Skeletal muscle satellite cell (primary cell): ENCODE results near the gene NT5C3A.
"Not testable (repeated sequence)": the region's sequence is repeated elsewhere in the genome, so short reads cannot be mapped to it uniquely, and the experiment has no call there.

Experiments
- H3K27me3 ChIP-seq: 2 replicates; pipeline ENCODE4 v1.7.0; 2013; ENCODE audit warnings: low read length; ENCODE audit not compliant: control insufficient read depth, insufficient read depth
- H3K36me3 ChIP-seq: 2 replicates; pipeline ENCODE4 v1.7.0; 2013; ENCODE audit warnings: mild to moderate bottlenecking, control low read depth, low read length; ENCODE audit not compliant: insufficient read depth
- H3K4me1 ChIP-seq: 2 replicates; pipeline ENCODE4 v1.7.0; 2013; ENCODE audit warnings: low read length; ENCODE audit not compliant: control insufficient read depth, insufficient read depth
- H3K4me2 ChIP-seq: 2 replicates; pipeline ENCODE4 v1.7.0; 2013; ENCODE audit warnings: mild to moderate bottlenecking, low read length
- H3K4me3 ChIP-seq: 2 replicates; pipeline ENCODE4 v1.7.0; 2013; ENCODE audit warnings: low read length
- H3K9ac ChIP-seq: 2 replicates; pipeline ENCODE4 v1.7.0; 2013; ENCODE audit warnings: mild to moderate bottlenecking, low read depth, low read length, moderate library complexity
- H3K9me3 ChIP-seq: replicated peaks from 2 replicates; pipeline ENCODE4 v1.7.0; 2013; ENCODE audit warnings: mild to moderate bottlenecking, control low read depth, low read length

Gene NT5C3A

DNA sequence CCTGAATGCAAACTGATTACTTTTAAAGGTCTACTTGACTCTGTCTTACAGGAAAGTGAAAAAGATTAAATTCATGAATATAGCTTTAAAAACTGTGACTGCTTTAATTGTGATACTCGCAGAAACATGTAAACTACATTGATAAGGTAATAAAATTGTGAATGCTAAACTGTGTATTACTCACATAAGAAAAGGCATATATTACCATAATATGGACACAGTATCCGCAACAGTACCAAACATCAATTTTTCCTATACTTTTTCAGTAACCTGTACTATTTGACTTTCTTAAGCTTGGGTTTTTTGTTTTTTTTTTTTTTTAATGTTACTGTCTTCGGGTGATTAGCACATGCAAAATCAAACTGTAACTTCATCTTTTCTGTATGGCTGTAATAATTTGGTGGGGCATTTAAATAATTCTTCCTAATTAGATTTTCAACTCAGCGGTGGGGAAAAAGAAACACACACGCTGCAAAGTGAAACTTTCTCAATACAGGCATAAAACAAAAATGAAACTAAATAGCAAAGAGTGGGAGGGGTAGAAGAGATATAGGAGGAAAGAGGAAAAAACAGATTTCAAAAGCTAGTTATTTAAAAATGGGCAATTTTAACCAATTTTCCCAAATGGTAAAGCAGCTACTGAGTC is 23.2 kb downstream of the NT5C3A start:
- H3K4me2 ChIP-seq = peak overlapping the region; percentile 93
- H3K36me3 ChIP-seq = no peaks in the 10 kb centered on the region
- peak overlapping the region; percentile 67 for H3K4me3 ChIP-seq
- no peaks in the 10 kb centered on the region for H3K27me3 ChIP-seq
- peak overlapping the region; percentile 70 for H3K9ac ChIP-seq
- H3K4me1 ChIP-seq = peaks cover 25% of the 10 kb centered on the region
- no peaks in the 10 kb centered on the region for H3K9me3 ChIP-seq

- Histone ChIP-seq H3K9ac (peak overlapping the region; percentile 70), H3K4me2 (peak overlapping the region; percentile 93), H3K27me3 (no peaks in the 10 kb centered on the region), H3K9me3 (no peaks in the 10 kb centered on the region), H3K4me1 (peaks cover 29% of the 10 kb centered on the region), H3K4me3 (no peak overlapping the region), H3K36me3 (no peaks in the 10 kb centered on the region)
These were observed 23.9 kb downstream of the NT5C3A start for GRCh38 chr7:33038639-33039038.

GRCh38 chr7:33035776-33036175 is 26.8 kb downstream of the NT5C3A start:
- no peak overlapping the region for H3K9ac ChIP-seq
- peaks cover 23% of the 10 kb centered on the region for H3K4me1 ChIP-seq
- no peak overlapping the region for H3K4me3 ChIP-seq
- no peak overlapping the region for H3K4me2 ChIP-seq
- H3K36me3 ChIP-seq = no peaks in the 10 kb centered on the region
- H3K27me3 ChIP-seq = no peaks in the 10 kb centered on the region
- H3K9me3 ChIP-seq = no peaks in the 10 kb centered on the region

DNA sequence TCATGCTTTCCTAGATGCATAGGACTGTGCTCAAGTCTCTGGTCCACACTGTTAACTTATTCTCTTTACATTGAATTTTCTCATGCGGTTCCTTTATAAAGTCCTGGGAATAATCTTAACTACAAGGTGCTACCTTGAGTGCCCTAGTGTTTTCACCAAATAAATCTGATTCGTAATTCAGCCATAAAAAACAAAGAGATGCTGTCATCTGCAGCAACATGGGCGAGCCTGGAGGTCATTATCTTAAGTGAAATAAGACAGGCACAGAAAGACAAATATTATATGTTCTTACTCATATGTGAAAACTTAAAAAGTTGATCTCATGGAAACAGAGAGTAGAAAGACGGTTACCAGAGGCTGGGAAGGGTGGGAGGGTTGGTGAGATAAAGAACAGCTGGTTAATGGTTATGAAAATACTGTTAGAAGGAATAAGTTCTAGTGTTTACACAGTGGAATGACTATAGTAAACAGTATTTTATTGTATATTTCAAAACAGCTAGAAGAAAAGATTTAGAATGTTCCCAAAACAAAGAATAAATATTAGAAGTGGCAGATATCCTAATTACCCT is 38.3 kb downstream of the NT5C3A start:
- H3K36me3 ChIP-seq = peaks cover 26% of the 10 kb centered on the region

GRCh38 chr7:33012364-33012763 is 50.2 kb downstream of the NT5C3A start:
- no peak overlapping the region for H3K9ac ChIP-seq
- H3K27me3 ChIP-seq = no peaks in the 10 kb centered on the region
- peaks cover 17% of the 10 kb centered on the region for H3K36me3 ChIP-seq
- H3K4me3 ChIP-seq = no peak overlapping the region
- no peak overlapping the region for H3K4me2 ChIP-seq
- H3K9me3 ChIP-seq = no peaks in the 10 kb centered on the region
- H3K4me1 ChIP-seq = no peaks in the 10 kb centered on the region

More for the DNA sequence above, 38.3 kb downstream of the NT5C3A start:
- H3K9me3 ChIP-seq = no peaks in the 10 kb centered on the region
- no peaks in the 10 kb centered on the region for H3K4me1 ChIP-seq
- H3K4me3 ChIP-seq = no peak overlapping the region
- no peak overlapping the region for H3K4me2 ChIP-seq
- no peaks in the 10 kb centered on the region for H3K27me3 ChIP-seq
- H3K9ac ChIP-seq = no peak overlapping the region

DNA sequence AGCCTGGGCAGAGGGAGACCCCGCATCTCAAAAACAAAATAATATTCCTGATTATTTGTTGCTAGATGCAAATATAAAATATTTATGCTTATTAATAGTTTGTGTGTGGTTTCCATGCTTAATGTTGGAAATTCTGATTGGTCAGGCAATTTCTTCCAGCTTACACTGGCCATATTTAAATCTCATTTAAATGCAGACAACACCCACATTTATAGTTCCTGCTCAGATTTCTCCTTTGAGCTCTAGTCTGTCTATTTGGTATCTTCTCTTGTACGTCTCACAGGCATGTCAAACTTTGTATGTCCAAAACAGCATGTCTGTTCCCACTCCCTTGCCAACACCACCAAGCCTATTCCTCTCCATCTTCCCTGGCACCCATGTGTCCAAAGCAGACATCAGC is 52.8 kb downstream of the NT5C3A start:
- no peaks in the 10 kb centered on the region for H3K27me3 ChIP-seq
- no peaks in the 10 kb centered on the region for H3K9me3 ChIP-seq
- no peak overlapping the region for H3K4me3 ChIP-seq
- no peak overlapping the region for H3K9ac ChIP-seq
- no peaks in the 10 kb centered on the region for H3K4me1 ChIP-seq
- H3K36me3 ChIP-seq = peaks cover 17% of the 10 kb centered on the region
- H3K4me2 ChIP-seq = no peak overlapping the region

- H3K9ac ChIP-seq, H3K36me3 ChIP-seq, H3K4me3 ChIP-seq, H3K4me2 ChIP-seq, H3K27me3 ChIP-seq, H3K4me1 ChIP-seq, H3K9me3 ChIP-seq: not testable (repeated sequence)
These were observed 56.9 kb downstream of the NT5C3A start for GRCh38 chr7:33005690-33006089.

GRCh38 chr7:33005193-33005592 is 57.4 kb downstream of the NT5C3A start:
- not testable (repeated sequence) for H3K9me3 ChIP-seq, H3K4me1 ChIP-seq, H3K36me3 ChIP-seq, H3K9ac ChIP-seq, H3K4me2 ChIP-seq, H3K27me3 ChIP-seq, H3K4me3 ChIP-seq

DNA sequence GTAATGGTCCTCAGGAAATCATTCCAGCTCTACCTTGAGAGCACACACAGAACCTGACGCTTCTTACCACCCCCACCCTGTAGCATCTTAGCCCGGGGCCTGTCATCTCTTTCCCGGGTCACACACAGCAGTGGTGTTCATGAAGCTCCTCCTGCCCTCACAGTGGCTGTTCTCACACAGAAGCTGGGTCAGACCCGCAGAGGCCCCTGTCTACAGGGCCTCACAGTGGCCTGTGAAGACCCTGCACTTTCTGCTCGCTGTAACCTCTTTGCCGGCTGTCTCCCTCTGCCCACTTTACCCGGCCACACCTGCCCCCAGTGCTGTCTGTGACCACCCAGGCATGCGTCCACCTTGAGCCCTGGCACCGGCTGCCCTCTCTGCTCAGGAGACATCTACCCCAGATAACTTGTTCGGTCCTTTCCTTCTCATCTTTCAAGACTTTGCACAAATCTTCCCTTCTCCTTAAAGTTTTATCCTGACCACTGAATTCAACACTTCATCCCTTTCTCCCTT is 58.4 kb downstream of the NT5C3A start:
- not testable (repeated sequence) for H3K36me3 ChIP-seq, H3K4me2 ChIP-seq

GRCh38 chr7:33003111-33003510 is 59.5 kb downstream of the NT5C3A start:
- H3K27me3 ChIP-seq, H3K36me3 ChIP-seq, H3K9me3 ChIP-seq, H3K4me3 ChIP-seq, H3K9ac ChIP-seq, H3K4me1 ChIP-seq, H3K4me2 ChIP-seq: not testable (repeated sequence)

More for the DNA sequence above, 58.4 kb downstream of the NT5C3A start:
- not testable (repeated sequence) for H3K9me3 ChIP-seq, H3K9ac ChIP-seq, H3K4me1 ChIP-seq, H3K27me3 ChIP-seq, H3K4me3 ChIP-seq

DNA sequence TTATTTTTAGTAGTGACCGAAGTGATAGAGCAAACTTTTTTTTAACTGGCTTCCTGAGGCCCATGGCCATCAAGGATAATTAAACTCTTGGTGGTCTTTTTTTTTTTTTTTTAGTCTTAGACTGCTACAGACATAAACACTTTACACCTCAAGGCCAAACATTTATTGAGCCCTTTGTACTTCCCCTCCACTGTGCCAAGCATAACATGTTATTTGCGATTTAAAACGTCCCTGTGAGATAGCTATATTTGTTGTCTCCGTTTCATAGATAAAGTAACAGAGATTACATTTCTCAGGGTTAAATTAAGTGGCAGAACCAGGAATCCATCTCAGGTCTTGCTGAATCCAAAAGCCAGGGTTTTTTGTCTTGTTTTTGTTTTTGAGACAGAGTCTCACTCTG is 63.2 kb downstream of the NT5C3A start:
- H3K4me1 ChIP-seq, H3K4me3 ChIP-seq, H3K9ac ChIP-seq: not testable (repeated sequence)

More for the DNA sequence above, 63.2 kb downstream of the NT5C3A start:
- not testable (repeated sequence) for H3K9me3 ChIP-seq, H3K27me3 ChIP-seq, H3K36me3 ChIP-seq, H3K4me2 ChIP-seq
